ENCODE results near the gene ZNF469.

GRCh38 chr16:88404769-88405168, 22.0 kb downstream of the ZNF469 start:
- TF ChIP-seq CTCF (IDR thresholded peaks at IDR 0.05; ENCODE audit: poor library complexity, severe bottlenecking): no peak
- TF ChIP-seq POLR2AphosphoS5 (IDR thresholded peaks at IDR 0.05): no peak
- no peak for TF ChIP-seq EP300 (conservative IDR thresholded peaks at IDR 0.05; ENCODE audit: poor library complexity, severe bottlenecking)
- TF ChIP-seq EZH2 (IDR thresholded peaks at IDR 0.05; ENCODE audit: borderline replicate concordance, insufficient read depth, low read length, poor library complexity, severe bottlenecking): no peak
- TF ChIP-seq MXI1 (conservative IDR thresholded peaks at IDR 0.05; ENCODE audit: poor library complexity, severe bottlenecking): no peak
- no peak for TF ChIP-seq REST (IDR thresholded peaks at IDR 0.05; ENCODE audit: borderline replicate concordance)
- no peak for TF ChIP-seq SMC3 (conservative IDR thresholded peaks at IDR 0.05; ENCODE audit: poor library complexity)
- no peak for TF ChIP-seq TAF1 (IDR thresholded peaks at IDR 0.05; ENCODE audit: low read depth)
- TF ChIP-seq RAD21 (conservative IDR thresholded peaks at IDR 0.05): no peak

Data from neural cell (in vitro differentiated cells).